Suppressor macrophage treated with lipopolysaccharide for 4 hours (primary cell): ENCODE results near the gene SYT10.
"Not testable (repeated sequence)": the region's sequence is repeated elsewhere in the genome, so short reads cannot be mapped to it uniquely, and the experiment has no call there.

Experiments used
- DNase-seq: peaks from one replicate; pipeline ENCODE4 v3.0.0-alpha.2; 2020

The SYT10 gene

GRCh38 chr12:33439587-33440011, at the start of gene SYT10:
Gene SYT10, minus strand, starts transcription at chr12:33439819. Its CDS starts 297 bp downstream, at chr12:33439522.
- DNase-seq, result no peak

GRCh38 chr12:33488036-33488435, 48.4 kb upstream of the SYT10 start:
- no peak for DNase-seq

GRCh38 chr12:33486058-33486457, 46.4 kb upstream of the SYT10 start:
- no peak for DNase-seq

GRCh38 chr12:33484161-33484560, 44.5 kb upstream of the SYT10 start:
- no peak for DNase-seq

GRCh38 chr12:33480366-33480765, 40.7 kb upstream of the SYT10 start:
- no peak for DNase-seq

- no peak for DNase-seq
These were observed 36.4 kb upstream of the SYT10 start for GRCh38 chr12:33476058-33476457.

- no peak for DNase-seq
These were observed 32.7 kb upstream of the SYT10 start for GRCh38 chr12:33472299-33472698.

GRCh38 chr12:33455096-33455495, 15.5 kb upstream of the SYT10 start:
- no peak for DNase-seq

GRCh38 chr12:33450480-33450879, 10.9 kb upstream of the SYT10 start:
- DNase-seq, result no peak

GRCh38 chr12:33440477-33440876, 858 bp upstream of the SYT10 start:
- DNase-seq, result no peak

- DNase-seq, result peak; percentile 0
These were observed 600 bp downstream of the SYT10 start for GRCh38 chr12:33438851-33439586.

- no peak for DNase-seq
These were observed 1.4 kb downstream of the SYT10 start for GRCh38 chr12:33438025-33438772.

- DNase-seq, result no peak
These were observed 2.0 kb downstream of the SYT10 start for GRCh38 chr12:33437598-33437997.

- DNase-seq, result no peak
These were observed 6.6 kb downstream of the SYT10 start for GRCh38 chr12:33432992-33433391.

- DNase-seq, result no peak
These were observed 8.0 kb downstream of the SYT10 start for GRCh38 chr12:33431648-33432047.

GRCh38 chr12:33429468-33429867, 10.2 kb downstream of the SYT10 start:
- no peak for DNase-seq

GRCh38 chr12:33427071-33427470, 12.5 kb downstream of the SYT10 start:
- peak; percentile 2 for DNase-seq

- DNase-seq, result no peak
These were observed 15.9 kb downstream of the SYT10 start for GRCh38 chr12:33423706-33424105.

- DNase-seq, result not testable (repeated sequence)
These were observed 27.2 kb downstream of the SYT10 start for GRCh38 chr12:33412410-33412809.

- DNase-seq, result no peak
These were observed 56.1 kb downstream of the SYT10 start for GRCh38 chr12:33383503-33383902.

- no peak for DNase-seq
These were observed 63.5 kb downstream of the SYT10 start for GRCh38 chr12:33376153-33376552.

GRCh38 chr12:33370318-33370717, 69.3 kb downstream of the SYT10 start:
- DNase-seq, result no peak

- no peak for DNase-seq
These were observed 82.4 kb downstream of the SYT10 start for GRCh38 chr12:33357181-33357580.

- no peak for DNase-seq
These were observed 89.8 kb downstream of the SYT10 start for GRCh38 chr12:33349791-33350190.
